ENCODE results near the gene FGGY.

- no peak for TF ChIP-seq CTCF (IDR thresholded peaks at IDR 0.05)
- no peak for TF ChIP-seq POLR2A (IDR thresholded peaks at IDR 0.05)
- TF ChIP-seq POLR2AphosphoS5 (IDR thresholded peaks at IDR 0.05), result no peak
Measured at GRCh38 chr1:59485949-59486348, 189.1 kb downstream of the FGGY start.
